SK-N-SH treated with all-trans-retinoic acid at 6 μM for 48 hours (cell line): Measurements from ENCODE around the gene SYCN.

Experiments
- BACH2 ChIP-seq: fragments of 250-450 bp; sonication (Bioruptor Pico); IDR thresholded peaks from 2 replicates; pipeline ENCODE4 v1.9.0; 2021; ENCODE audit warnings: mild to moderate bottlenecking, borderline replicate concordance
- GLIS3 ChIP-seq: fragments of 250-450 bp; sonication (Bioruptor Pico); IDR thresholded peaks from 2 replicates; pipeline ENCODE4 v1.5.0; 2020; ENCODE audit warnings: mild to moderate bottlenecking, moderate library complexity
- OSR1 ChIP-seq: fragments of 250-450 bp; sonication (Bioruptor Pico); IDR thresholded peaks from 2 replicates; pipeline ENCODE4 v1.8.0; 2022; ENCODE audit warnings: moderate library complexity, mild to moderate bottlenecking, inconsistent platforms
- PPARA ChIP-seq: fragments of 250-450 bp; sonication (Bioruptor Pico); IDR thresholded peaks from 2 replicates; pipeline ENCODE4 v1.5.0; 2020; ENCODE audit warnings: mild to moderate bottlenecking, borderline replicate concordance
- RARB ChIP-seq: fragments of 250-450 bp; sonication (Bioruptor Pico); IDR thresholded peaks from 2 replicates; pipeline ENCODE4 v1.8.0; 2021; ENCODE audit warnings: mild to moderate bottlenecking, moderate library complexity
- TCF4 ChIP-seq: fragments of 250-450 bp; sonication (Bioruptor Pico); IDR thresholded peaks from 2 replicates; pipeline ENCODE4 v1.8.0; 2021; ENCODE audit warnings: mild to moderate bottlenecking, moderate library complexity, borderline replicate concordance
- TOX ChIP-seq: fragments of 250-450 bp; sonication (Bioruptor Pico); IDR thresholded peaks from 2 replicates; pipeline ENCODE4 v1.8.0; 2021; ENCODE audit warnings: mild to moderate bottlenecking, moderate library complexity, borderline replicate concordance
- TF ChIP-seq, protein P1 (sequence below): fragments of 250-450 bp; sonication (Bioruptor Pico); IDR thresholded peaks from 2 replicates; pipeline ENCODE4 v1.5.1; 2020; ENCODE audit warnings: low read depth, mild to moderate bottlenecking, moderate library complexity
- TF ChIP-seq, protein P2 (sequence below): fragments of 250-450 bp; sonication (Bioruptor Pico); IDR thresholded peaks from 2 replicates; pipeline ENCODE4 v1.8.0; 2021; ENCODE audit warnings: low read depth, mild to moderate bottlenecking, moderate library complexity, borderline replicate concordance
- TF ChIP-seq, protein P3 (sequence below): fragments of 250-450 bp; sonication (Bioruptor Pico); IDR thresholded peaks from 2 replicates; pipeline ENCODE4 v1.8.0; 2020; ENCODE audit warnings: mild to moderate bottlenecking, moderate library complexity, borderline replicate concordance

DNA sequence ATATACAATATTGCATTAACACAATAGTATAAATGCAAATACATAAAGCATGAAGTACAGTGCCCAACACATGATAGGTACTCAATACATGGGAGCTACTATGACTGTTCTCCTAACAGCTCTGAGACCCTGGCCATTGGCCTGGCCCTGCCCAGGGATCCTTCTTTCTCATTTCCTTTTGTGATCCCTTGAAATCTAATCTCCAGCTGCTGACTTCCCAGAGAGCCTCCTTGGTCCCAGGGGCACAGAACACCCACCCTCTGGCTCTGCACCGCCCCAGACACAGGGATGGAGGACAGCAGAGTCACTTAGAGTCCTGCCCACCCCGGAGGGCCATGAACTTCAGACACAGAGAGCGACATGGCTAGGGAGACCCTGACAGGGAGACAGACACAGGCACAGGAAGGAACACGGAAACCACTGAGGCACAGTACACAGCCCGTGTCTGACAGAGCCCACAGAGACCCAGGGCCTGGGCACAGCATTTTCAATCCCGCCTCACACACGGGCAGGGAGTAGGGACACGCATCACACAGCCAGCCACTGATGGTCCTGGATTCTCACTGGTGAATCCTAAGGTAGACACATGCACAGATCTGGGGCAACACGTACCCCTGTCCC, 4.2 kb upstream of the SYCN start:
- TF ChIP-seq RARB (CRISPR knock-in tag) (no peak), GLIS3 (CRISPR knock-in tag) (no peak), TOX (CRISPR knock-in tag) (no peak), BACH2 (no peak), TCF4 (CRISPR knock-in tag) (no peak), PPARA (no peak), OSR1 (CRISPR knock-in tag) (no peak)
- TF ChIP-seq, protein P1, sequence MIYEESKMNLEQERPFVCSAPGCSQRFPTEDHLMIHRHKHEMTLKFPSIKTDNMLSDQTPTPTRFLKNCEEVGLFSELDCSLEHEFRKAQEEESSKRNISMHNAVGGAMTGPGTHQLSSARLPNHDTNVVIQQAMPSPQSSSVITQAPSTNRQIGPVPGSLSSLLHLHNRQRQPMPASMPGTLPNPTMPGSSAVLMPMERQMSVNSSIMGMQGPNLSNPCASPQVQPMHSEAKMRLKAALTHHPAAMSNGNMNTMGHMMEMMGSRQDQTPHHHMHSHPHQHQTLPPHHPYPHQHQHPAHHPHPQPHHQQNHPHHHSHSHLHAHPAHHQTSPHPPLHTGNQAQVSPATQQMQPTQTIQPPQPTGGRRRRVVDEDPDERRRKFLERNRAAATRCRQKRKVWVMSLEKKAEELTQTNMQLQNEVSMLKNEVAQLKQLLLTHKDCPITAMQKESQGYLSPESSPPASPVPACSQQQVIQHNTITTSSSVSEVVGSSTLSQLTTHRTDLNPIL (CRISPR knock-in tag), result no peak
- TF ChIP-seq, protein P2, sequence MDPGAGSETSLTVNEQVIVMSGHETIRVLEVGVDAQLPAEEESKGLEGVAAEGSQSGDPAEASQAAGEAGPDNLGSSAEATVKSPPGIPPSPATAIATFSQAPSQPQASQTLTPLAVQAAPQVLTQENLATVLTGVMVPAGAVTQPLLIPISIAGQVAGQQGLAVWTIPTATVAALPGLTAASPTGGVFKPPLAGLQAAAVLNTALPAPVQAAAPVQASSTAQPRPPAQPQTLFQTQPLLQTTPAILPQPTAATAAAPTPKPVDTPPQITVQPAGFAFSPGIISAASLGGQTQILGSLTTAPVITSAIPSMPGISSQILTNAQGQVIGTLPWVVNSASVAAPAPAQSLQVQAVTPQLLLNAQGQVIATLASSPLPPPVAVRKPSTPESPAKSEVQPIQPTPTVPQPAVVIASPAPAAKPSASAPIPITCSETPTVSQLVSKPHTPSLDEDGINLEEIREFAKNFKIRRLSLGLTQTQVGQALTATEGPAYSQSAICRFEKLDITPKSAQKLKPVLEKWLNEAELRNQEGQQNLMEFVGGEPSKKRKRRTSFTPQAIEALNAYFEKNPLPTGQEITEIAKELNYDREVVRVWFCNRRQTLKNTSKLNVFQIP, result no peak
- TF ChIP-seq, protein P3, sequence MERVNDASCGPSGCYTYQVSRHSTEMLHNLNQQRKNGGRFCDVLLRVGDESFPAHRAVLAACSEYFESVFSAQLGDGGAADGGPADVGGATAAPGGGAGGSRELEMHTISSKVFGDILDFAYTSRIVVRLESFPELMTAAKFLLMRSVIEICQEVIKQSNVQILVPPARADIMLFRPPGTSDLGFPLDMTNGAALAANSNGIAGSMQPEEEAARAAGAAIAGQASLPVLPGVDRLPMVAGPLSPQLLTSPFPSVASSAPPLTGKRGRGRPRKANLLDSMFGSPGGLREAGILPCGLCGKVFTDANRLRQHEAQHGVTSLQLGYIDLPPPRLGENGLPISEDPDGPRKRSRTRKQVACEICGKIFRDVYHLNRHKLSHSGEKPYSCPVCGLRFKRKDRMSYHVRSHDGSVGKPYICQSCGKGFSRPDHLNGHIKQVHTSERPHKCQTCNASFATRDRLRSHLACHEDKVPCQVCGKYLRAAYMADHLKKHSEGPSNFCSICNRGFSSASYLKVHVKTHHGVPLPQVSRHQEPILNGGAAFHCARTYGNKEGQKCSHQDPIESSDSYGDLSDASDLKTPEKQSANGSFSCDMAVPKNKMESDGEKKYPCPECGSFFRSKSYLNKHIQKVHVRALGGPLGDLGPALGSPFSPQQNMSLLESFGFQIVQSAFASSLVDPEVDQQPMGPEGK (CRISPR knock-in tag), result no peak
